ENCODE results near the gene CCNF. TPM values are rescaled to one million over a fixed set of nuclear protein-coding genes. Genes with fewer than 3 reads are reported as not detected.

CCNF gene
- total and polyA plus RNA-seq, 2 of the 4 experiments (the other 2 are of a cell fraction): 8.2 to 20.1 TPM

- TF ChIP-seq ELK1 (IDR thresholded peaks at IDR 0.05; ENCODE audit: borderline replicate concordance, low read depth, low read length) (no peak), NFE2L2 (IDR thresholded peaks at IDR 0.05; ENCODE audit: low read depth, low read length) (no peak)
Observed at GRCh38 chr16:2472488-2472864, 43.2 kb downstream of the CCNF start (continued).

- Histone ChIP-seq H3K27me3 (ENCODE audit: control insufficient read depth, insufficient read depth, low read length) (no peaks in the 10 kb centered on the region; the same call in 1 of the 2 replicates), H4K91ac (ENCODE audit: insufficient read depth, low read depth, low read length) (no peak overlapping the region), H3K9ac (ENCODE audit: low read depth, low read length) (no peak overlapping the region), H2BK15ac (ENCODE audit: low read depth, low read length) (no peak overlapping the region), H3K9me1 (ENCODE audit: insufficient read depth, low read length) (peaks cover 3% of the 10 kb centered on the region; the same call in 1 of the 2 replicates), H3K27ac (ENCODE audit: insufficient read depth, low read length) (no peak overlapping the region), H3K4me3 (ENCODE audit: insufficient read depth, low read depth, low read length) (no peak overlapping the region), H3K18ac (ENCODE audit: low read depth, low read length) (no peak overlapping the region), H4K8ac (ENCODE audit: low read depth in 2 of 2, low read length in 2 of 2) (no peak overlapping the region), H2AK5ac (ENCODE audit: low read depth, low read length) (peak overlapping the region; percentile 23; the same call in 1 of the 2 replicates), H4K20me1 (ENCODE audit: insufficient read depth, low read length) (peaks cover 21% of the 10 kb centered on the region), H3K4me1 (ENCODE audit: control insufficient read depth, insufficient read depth, low read length) (peaks cover 21% of the 10 kb centered on the region), H3K23ac (ENCODE audit: low read depth, low read length) (no peak overlapping the region), H3K56ac (ENCODE audit: extremely low read depth, insufficient read depth, low read length) (no peak overlapping the region), H2BK5ac (ENCODE audit: low read depth, low read length, poor library complexity, severe bottlenecking) (no peak overlapping the region), H4K5ac (ENCODE audit: low read depth, low read length) (no peak overlapping the region), H2AK9ac (replicated peaks; ENCODE audit: low read depth, low read length, poor library complexity) (peak overlapping the region; percentile 17), H2AFZ (replicated peaks; ENCODE audit: low read length, poor library complexity) (peak overlapping the region; percentile 33), H2BK20ac (ENCODE audit: low read depth, low read length) (no peak overlapping the region), H3K79me1 (ENCODE audit: low read depth in 1 of 2, low read length in 2 of 2) (peaks cover 10 to 45% of the 10 kb centered on the region in 2 experiments; a peak in 2 of 4 replicates), H3K4me2 (ENCODE audit: low read depth, low read length) (peak overlapping the region; percentile 68; the same call in 1 of the 2 replicates), H3K4ac (ENCODE audit: low read depth, low read length) (no peak overlapping the region), H2BK120ac (ENCODE audit: low read depth, low read length) (no peak overlapping the region), H3K36me3 (ENCODE audit: control insufficient read depth, insufficient read depth, low read length) (no peaks in the 10 kb centered on the region), H3K14ac (replicated peaks; ENCODE audit: low read depth, low read length) (no peak overlapping the region), H3K9me3 (ENCODE audit: control insufficient read depth, insufficient read depth, low read length) (no peaks in the 10 kb centered on the region)
- DNase-seq (no peak), ATAC-seq (ENCODE audit: low read depth) (no peak)
- intact Hi-C loops (cut with micrococcal nuclease): no loop called here
- in situ Hi-C loops (cut with MboI; ENCODE audit: low sequenced_read_pairs): no loop called here
- dilution Hi-C loops (cut with HindIII; ENCODE audit: low sequenced_read_pairs, unreplicated experiment): no loop called here
- BruUV-seq (replicated peaks): no TSS peak
- 88% methylated on average over 4 of the region's 14 CpGs; no CpG with 5 or more reads in 1 of the 2 experiments for WGBS, 2 experiments (ENCODE audit: extremely low coverage in 2 of 2, insufficient read length in 1 of 2)
- POLR2A ChIA-PET (ENCODE audit: unreplicated experiment): no interaction called here
- TF ChIP-seq CHD1 (IDR thresholded peaks at IDR 0.05; ENCODE audit: low read depth, low read length): no peak
- TF ChIP-seq RAD21 (IDR thresholded peaks at IDR 0.05; ENCODE audit: low read length): no peak
- no peak for TF ChIP-seq FOS (IDR thresholded peaks at IDR 0.05; ENCODE audit: low read depth, low read length)
- TF ChIP-seq CEBPB (IDR thresholded peaks at IDR 0.05; ENCODE audit: low read depth, low read length): no peak
- TF ChIP-seq ELK1 (IDR thresholded peaks at IDR 0.05; ENCODE audit: borderline replicate concordance, low read depth, low read length): no peak
- no peak for TF ChIP-seq BHLHE40 (IDR thresholded peaks at IDR 0.05; ENCODE audit: low read depth, low read length)
- no peak for TF ChIP-seq NFE2L2 (IDR thresholded peaks at IDR 0.05; ENCODE audit: low read depth, low read length)
- TF ChIP-seq USF2 (IDR thresholded peaks at IDR 0.05; ENCODE audit: low read depth, low read length): no peak
- no peak for TF ChIP-seq RFX5 (IDR thresholded peaks at IDR 0.05; ENCODE audit: low read depth, low read length)
- TF ChIP-seq RCOR1 (IDR thresholded peaks at IDR 0.05; ENCODE audit: insufficient replicate concordance, low read length): no peak
- TF ChIP-seq SMC3 (IDR thresholded peaks at IDR 0.05; ENCODE audit: low read depth, low read length): no peak
- CTCF ChIA-PET: no interaction called here
Observed at GRCh38 chr16:2472885-2473445, 43.7 kb downstream of the CCNF start.

Data from IMR-90 (cell line).